Measurements from ENCODE around the gene CLDN7. TPM values are rescaled to one million over a fixed set of nuclear protein-coding genes. Genes with fewer than 3 reads are reported as not detected.

CLDN7 gene
- total RNA-seq, 1 experiment from 2014 or later = 177 TPM

DNA sequence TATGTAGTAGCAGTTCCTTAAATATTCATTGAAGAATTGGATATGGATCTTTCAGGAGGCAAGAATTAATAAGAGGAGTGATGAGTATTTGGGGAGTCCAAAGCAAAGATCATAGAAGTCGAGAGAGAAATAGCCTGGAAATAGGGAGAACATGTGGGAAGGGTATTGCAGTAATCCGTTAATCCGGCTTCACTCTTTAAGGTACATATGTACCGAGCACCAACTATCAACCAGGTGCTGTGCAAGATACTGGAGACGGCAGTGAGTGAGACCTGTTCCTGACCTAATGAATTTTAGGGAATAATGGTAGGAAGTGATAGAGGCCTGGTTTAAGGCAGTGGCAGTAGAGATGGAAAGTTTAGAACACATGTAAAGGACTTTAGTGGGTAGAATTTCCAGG is 9.2 kb downstream of the CLDN7 start:
- Histone ChIP-seq H2BK20ac (ENCODE audit: low read depth, low read length, poor library complexity, severe bottlenecking) (no peak overlapping the region), H3T11ph (ENCODE audit: low read length) (no peak overlapping the region), H2AFZ (ENCODE audit: low read length) (no peak overlapping the region), H2BK15ac (ENCODE audit: low read depth, low read length) (no peak overlapping the region), H3K9me3 (ENCODE audit: control insufficient read depth, low read depth, low read length) (no peaks in the 10 kb centered on the region), H4K91ac (ENCODE audit: insufficient read length, low read depth, low read length) (no peak overlapping the region), H3K27ac (ENCODE audit: insufficient read length, low read depth, low read length) (no peak overlapping the region), H2BK12ac (ENCODE audit: insufficient read length, low read depth, low read length) (no peak overlapping the region), H2BK120ac (ENCODE audit: low read depth, low read length, poor library complexity, severe bottlenecking) (no peak overlapping the region), H3K9ac (ENCODE audit: extremely low read depth, insufficient read length, low read length) (peak overlapping the region; percentile 81), H4K20me1 (ENCODE audit: control insufficient read depth, insufficient read depth, insufficient read length) (no peaks in the 10 kb centered on the region), H3K56ac (ENCODE audit: insufficient read length, low read depth, low read length) (no peak overlapping the region), H3K4ac (ENCODE audit: low read depth, low read length) (no peak overlapping the region), H3K79me2 (ENCODE audit: insufficient read depth, low read length) (peaks cover 25% of the 10 kb centered on the region; the same call in 1 of the 2 replicates), H4K5ac (ENCODE audit: insufficient read length, low read depth, low read length) (no peak overlapping the region), H2AK5ac (ENCODE audit: insufficient read length, low read length) (no peak overlapping the region), H3K4me2 (ENCODE audit: insufficient read depth, insufficient read length, low read length) (peak overlapping the region; percentile 78), H4K8ac (replicated peaks; ENCODE audit: insufficient read length, low read depth, low read length) (no peak overlapping the region), H3K4me1 (ENCODE audit: insufficient read depth, low read length) (no peaks in the 10 kb centered on the region; the same call in 1 of the 2 replicates), H2BK5ac (ENCODE audit: insufficient read length, low read length) (no peak overlapping the region), H3K23me2 (ENCODE audit: insufficient read length, low read depth, low read length, poor library complexity, severe bottlenecking) (peaks cover 6% of the 10 kb centered on the region), H3K23ac (ENCODE audit: insufficient read length, low read depth, low read length) (no peak overlapping the region), H3K79me1 (ENCODE audit: insufficient read depth, low read depth, low read length, poor library complexity, severe bottlenecking) (peaks cover 13% of the 10 kb centered on the region), H3K14ac (ENCODE audit: insufficient read depth, low read length) (no peak overlapping the region), H3K18ac (ENCODE audit: insufficient read length, low read depth, low read length) (no peak overlapping the region), H3K27me3 (ENCODE audit: insufficient read depth, low read length) (no peaks in the 10 kb centered on the region)
- Mint-ChIP-seq H3K27ac (peak overlapping the region; percentile 100; a peak in 4 of 7 replicates), H3K4me3 (peak overlapping the region; percentile 90 to 95), H3K4me1 (peaks cover 22 to 28% of the 10 kb centered on the region in 2 experiments), H3K9me3 (no peaks in the 10 kb centered on the region), H3K27me3 (ENCODE audit: low read depth) (no peaks in the 10 kb centered on the region; the same call in 1 of the 2 replicates), H3K36me3 (ENCODE audit: insufficient read depth in 1 of 3, low read depth in 3 of 3) (peaks cover 22 to 43% (median 43%) of the 10 kb centered on the region in 3 experiments)
- WGBS (ENCODE audit: extremely low coverage, insufficient read length, low lambda C conversion rate) = no CpG with 5 or more reads among the region's 5 CpGs
- TF ChIP-seq, protein P1, sequence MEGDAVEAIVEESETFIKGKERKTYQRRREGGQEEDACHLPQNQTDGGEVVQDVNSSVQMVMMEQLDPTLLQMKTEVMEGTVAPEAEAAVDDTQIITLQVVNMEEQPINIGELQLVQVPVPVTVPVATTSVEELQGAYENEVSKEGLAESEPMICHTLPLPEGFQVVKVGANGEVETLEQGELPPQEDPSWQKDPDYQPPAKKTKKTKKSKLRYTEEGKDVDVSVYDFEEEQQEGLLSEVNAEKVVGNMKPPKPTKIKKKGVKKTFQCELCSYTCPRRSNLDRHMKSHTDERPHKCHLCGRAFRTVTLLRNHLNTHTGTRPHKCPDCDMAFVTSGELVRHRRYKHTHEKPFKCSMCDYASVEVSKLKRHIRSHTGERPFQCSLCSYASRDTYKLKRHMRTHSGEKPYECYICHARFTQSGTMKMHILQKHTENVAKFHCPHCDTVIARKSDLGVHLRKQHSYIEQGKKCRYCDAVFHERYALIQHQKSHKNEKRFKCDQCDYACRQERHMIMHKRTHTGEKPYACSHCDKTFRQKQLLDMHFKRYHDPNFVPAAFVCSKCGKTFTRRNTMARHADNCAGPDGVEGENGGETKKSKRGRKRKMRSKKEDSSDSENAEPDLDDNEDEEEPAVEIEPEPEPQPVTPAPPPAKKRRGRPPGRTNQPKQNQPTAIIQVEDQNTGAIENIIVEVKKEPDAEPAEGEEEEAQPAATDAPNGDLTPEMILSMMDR (conservative IDR thresholded peaks at IDR 0.05) = no peak
- DNase-seq = no peak

Measured in H9 (cell line).